ENCODE measurements around the gene DOCK2. TPM values are rescaled to one million over a fixed set of nuclear protein-coding genes. Genes with fewer than 3 reads are reported as not detected.

The DOCK2 gene
- total RNA-seq, 1 donor from 2014 or later = not detected

- TF ChIP-seq, protein P1, sequence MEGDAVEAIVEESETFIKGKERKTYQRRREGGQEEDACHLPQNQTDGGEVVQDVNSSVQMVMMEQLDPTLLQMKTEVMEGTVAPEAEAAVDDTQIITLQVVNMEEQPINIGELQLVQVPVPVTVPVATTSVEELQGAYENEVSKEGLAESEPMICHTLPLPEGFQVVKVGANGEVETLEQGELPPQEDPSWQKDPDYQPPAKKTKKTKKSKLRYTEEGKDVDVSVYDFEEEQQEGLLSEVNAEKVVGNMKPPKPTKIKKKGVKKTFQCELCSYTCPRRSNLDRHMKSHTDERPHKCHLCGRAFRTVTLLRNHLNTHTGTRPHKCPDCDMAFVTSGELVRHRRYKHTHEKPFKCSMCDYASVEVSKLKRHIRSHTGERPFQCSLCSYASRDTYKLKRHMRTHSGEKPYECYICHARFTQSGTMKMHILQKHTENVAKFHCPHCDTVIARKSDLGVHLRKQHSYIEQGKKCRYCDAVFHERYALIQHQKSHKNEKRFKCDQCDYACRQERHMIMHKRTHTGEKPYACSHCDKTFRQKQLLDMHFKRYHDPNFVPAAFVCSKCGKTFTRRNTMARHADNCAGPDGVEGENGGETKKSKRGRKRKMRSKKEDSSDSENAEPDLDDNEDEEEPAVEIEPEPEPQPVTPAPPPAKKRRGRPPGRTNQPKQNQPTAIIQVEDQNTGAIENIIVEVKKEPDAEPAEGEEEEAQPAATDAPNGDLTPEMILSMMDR (IDR thresholded peaks at IDR 0.05; ENCODE audit: insufficient read depth, low read length, severe bottlenecking) = no peak
- FAIRE-seq = no peak
- no peaks in the 10 kb centered on the region for H3K36me3 ChIP-seq (ENCODE audit: control insufficient read depth, insufficient read depth, low read length)
Observed at GRCh38 chr5:169768416-169768815, 131.3 kb downstream of the DOCK2 start.

GRCh38 chr5:169770109-169770508 lies 133.0 kb downstream of the DOCK2 start:
- H3K4me3 ChIP-seq (ENCODE audit: low read depth, low read length) = no peak overlapping the region
- no peaks in the 10 kb centered on the region for H3K27me3 ChIP-seq (ENCODE audit: control insufficient read depth, insufficient read depth, low read length)
- DNase-seq (ENCODE audit: low read depth) (no peak), FAIRE-seq (no peak)
- TF ChIP-seq, protein P1 (IDR thresholded peaks at IDR 0.05; ENCODE audit: insufficient read depth, low read length, severe bottlenecking) = no peak
- H3K36me3 ChIP-seq (ENCODE audit: control insufficient read depth, insufficient read depth, low read length) = no peaks in the 10 kb centered on the region

More at GRCh38 chr5:169768416-169768815, 131.3 kb downstream of the DOCK2 start:
- no peak for DNase-seq (ENCODE audit: low read depth)
- Histone ChIP-seq H3K27me3 (ENCODE audit: control insufficient read depth, insufficient read depth, low read length) (no peaks in the 10 kb centered on the region), H3K4me3 (ENCODE audit: low read depth, low read length) (no peak overlapping the region)

DNA sequence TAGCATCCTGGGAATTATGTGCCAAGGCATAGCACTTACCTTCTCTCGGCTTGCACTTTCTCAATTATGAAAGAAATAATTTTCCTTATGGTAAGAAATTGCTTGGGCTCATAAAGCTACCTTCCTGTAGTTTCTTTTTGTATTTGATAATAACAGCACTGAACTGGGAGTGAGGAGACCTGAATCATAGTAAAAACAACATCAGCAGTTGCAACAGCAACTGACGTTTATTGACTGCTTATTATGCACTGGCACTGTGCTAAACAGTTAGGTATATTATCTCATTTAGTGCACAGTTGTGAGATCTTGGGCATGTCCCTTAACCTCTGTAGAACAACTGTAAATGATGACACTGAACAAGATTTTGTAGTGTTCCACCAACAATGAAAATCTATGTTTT lies 135.2 kb downstream of the DOCK2 start:
- H3K27me3 ChIP-seq (ENCODE audit: control insufficient read depth, insufficient read depth, low read length) = no peaks in the 10 kb centered on the region
- no peaks in the 10 kb centered on the region for H3K36me3 ChIP-seq (ENCODE audit: control insufficient read depth, insufficient read depth, low read length)
- no peak for FAIRE-seq
- TF ChIP-seq, protein P1 (IDR thresholded peaks at IDR 0.05; ENCODE audit: insufficient read depth, low read length, severe bottlenecking) = no peak
- no peak overlapping the region for H3K4me3 ChIP-seq (ENCODE audit: low read depth, low read length)
- no peak for DNase-seq (ENCODE audit: low read depth)

DNA sequence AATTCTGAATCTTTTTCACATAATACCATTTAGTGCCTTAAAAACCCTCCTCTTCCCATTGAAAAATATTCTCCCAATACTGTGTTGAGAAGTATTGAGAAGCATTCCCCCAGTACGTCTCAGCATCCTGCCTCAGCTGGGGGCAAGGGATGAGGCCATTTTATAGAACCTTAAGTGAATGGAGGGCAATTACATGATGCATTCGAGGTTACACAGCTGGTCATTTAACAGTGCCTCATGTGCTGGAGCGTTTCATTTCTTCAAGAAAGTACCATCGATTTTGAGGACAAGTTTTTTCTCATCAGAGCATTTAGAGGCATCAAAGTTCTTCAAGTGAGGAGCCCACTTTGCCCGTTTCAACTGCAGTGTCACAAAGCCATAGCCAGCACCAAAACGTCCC lies 135.6 kb downstream of the DOCK2 start:
- TF ChIP-seq, protein P1 (IDR thresholded peaks at IDR 0.05; ENCODE audit: insufficient read depth, low read length, severe bottlenecking) = no peak
- H3K27me3 ChIP-seq (ENCODE audit: control insufficient read depth, insufficient read depth, low read length) = no peaks in the 10 kb centered on the region
- no peak for DNase-seq (ENCODE audit: low read depth)
- no peaks in the 10 kb centered on the region for H3K36me3 ChIP-seq (ENCODE audit: control insufficient read depth, insufficient read depth, low read length)
- FAIRE-seq = no peak
- no peak overlapping the region for H3K4me3 ChIP-seq (ENCODE audit: low read depth, low read length)

- H3K4me3 ChIP-seq (ENCODE audit: low read depth, low read length) = no peak overlapping the region
- TF ChIP-seq, protein P1 (IDR thresholded peaks at IDR 0.05; ENCODE audit: insufficient read depth, low read length, severe bottlenecking) = no peak
- no peaks in the 10 kb centered on the region for H3K36me3 ChIP-seq (ENCODE audit: control insufficient read depth, insufficient read depth, low read length)
- no peak for FAIRE-seq
- no peaks in the 10 kb centered on the region for H3K27me3 ChIP-seq (ENCODE audit: control insufficient read depth, insufficient read depth, low read length)
- no peak for DNase-seq (ENCODE audit: low read depth)
Observed at GRCh38 chr5:169777159-169777558, 140.1 kb downstream of the DOCK2 start.
